NB4 (cell line): ENCODE data around the gene ADGRB3.

Source experiments
- MAX ChIP-seq: IDR thresholded peaks from 2 replicates; pipeline ENCODE4 v1.6.1; 2011; ENCODE audit warnings: low read depth, low read length
- POLR2A ChIP-seq: IDR thresholded peaks from 2 replicates; pipeline ENCODE4 v1.6.1; 2011; ENCODE audit warnings: mild to moderate bottlenecking; ENCODE audit not compliant: insufficient read length; ENCODE audit errors: extremely low read depth
- TF ChIP-seq, protein P1 (sequence below): IDR thresholded peaks from one replicate; pipeline ENCODE4 v1.5.1; 2012; ENCODE audit warnings: low read depth, low read length

GRCh38 chr6:69179681-69180080, 544.6 kb downstream of the ADGRB3 start:
- TF ChIP-seq, protein P1, sequence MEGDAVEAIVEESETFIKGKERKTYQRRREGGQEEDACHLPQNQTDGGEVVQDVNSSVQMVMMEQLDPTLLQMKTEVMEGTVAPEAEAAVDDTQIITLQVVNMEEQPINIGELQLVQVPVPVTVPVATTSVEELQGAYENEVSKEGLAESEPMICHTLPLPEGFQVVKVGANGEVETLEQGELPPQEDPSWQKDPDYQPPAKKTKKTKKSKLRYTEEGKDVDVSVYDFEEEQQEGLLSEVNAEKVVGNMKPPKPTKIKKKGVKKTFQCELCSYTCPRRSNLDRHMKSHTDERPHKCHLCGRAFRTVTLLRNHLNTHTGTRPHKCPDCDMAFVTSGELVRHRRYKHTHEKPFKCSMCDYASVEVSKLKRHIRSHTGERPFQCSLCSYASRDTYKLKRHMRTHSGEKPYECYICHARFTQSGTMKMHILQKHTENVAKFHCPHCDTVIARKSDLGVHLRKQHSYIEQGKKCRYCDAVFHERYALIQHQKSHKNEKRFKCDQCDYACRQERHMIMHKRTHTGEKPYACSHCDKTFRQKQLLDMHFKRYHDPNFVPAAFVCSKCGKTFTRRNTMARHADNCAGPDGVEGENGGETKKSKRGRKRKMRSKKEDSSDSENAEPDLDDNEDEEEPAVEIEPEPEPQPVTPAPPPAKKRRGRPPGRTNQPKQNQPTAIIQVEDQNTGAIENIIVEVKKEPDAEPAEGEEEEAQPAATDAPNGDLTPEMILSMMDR = peak; percentile 2
- TF ChIP-seq POLR2A = no peak
- no peak for TF ChIP-seq MAX
